H1 (cell line): ENCODE results near the gene STAM. TPM values are rescaled to one million over a fixed set of nuclear protein-coding genes. Genes with fewer than 3 reads are reported as not detected.

Experiments
- CTCF ChIA-PET: fragments of 300-600 bp; sonication (Branson Sonifier 250); formaldehyde crosslinking; loops from one replicate; lab custom pipeline; 2021; ENCODE audit not compliant: partially characterized antibody; lab: Charles Lee
- POLR2A ChIA-PET: fragments of 300-600 bp; sonication (Branson Sonifier 250); formaldehyde crosslinking; loops from one replicate; lab custom pipeline; 2021; ENCODE audit warnings: inconsistent platforms; ENCODE audit not compliant: partially characterized antibody; lab: Charles Lee
- DNase-seq, 2 experiments: peaks; one replicate each; pipeline versions ENCODE4 v3.0.0 to v3.0.0-alpha.2; 2010 to 2022; ENCODE audit warnings: low spot score in 2 of 2, low read depth in 1 of 2, mixed read lengths in 1 of 2
- FAIRE-seq: peaks from 2 replicates; lab custom pipeline; 2011; peaks lifted over from hg19 to GRCh38; lab: Jason Lieb, UNC
- H2AFZ ChIP-seq: 2 replicates; pipeline ENCODE4 v1.8.1; 2012; ENCODE audit warnings: low read length, inconsistent platforms
- H2AK5ac ChIP-seq: 2 replicates; pipeline ENCODE4 v1.6.1; 2013; ENCODE audit warnings: low read depth, low read length
- H2BK120ac ChIP-seq: replicated peaks from 2 replicates; pipeline ENCODE3; 2013; ENCODE audit warnings: low read depth, low read length, inconsistent platforms
- H2BK12ac ChIP-seq: 2 replicates; pipeline ENCODE4 v1.6.1; 2013; ENCODE audit warnings: low read depth, low read length
- H2BK15ac ChIP-seq: 2 replicates; pipeline ENCODE4 v1.6.1; 2013; ENCODE audit warnings: low read length
- H2BK20ac ChIP-seq: 2 replicates; pipeline ENCODE4 v1.6.1; 2013; ENCODE audit warnings: low read length
- H2BK5ac ChIP-seq: 2 replicates; pipeline ENCODE4 v1.6.1; 2013; ENCODE audit warnings: low read depth, low read length
- H3K14ac ChIP-seq: 2 replicates; pipeline ENCODE4 v1.6.1; 2013; ENCODE audit warnings: inconsistent platforms; ENCODE audit not compliant: insufficient read length
- H3K18ac ChIP-seq: 2 replicates; pipeline ENCODE4 v1.6.1; 2013; ENCODE audit warnings: low read length; ENCODE audit errors: extremely low read depth
- H3K23ac ChIP-seq: 2 replicates; pipeline ENCODE4 v1.6.1; 2013; ENCODE audit warnings: inconsistent platforms; ENCODE audit not compliant: insufficient read length
- H3K23me2 ChIP-seq: 2 replicates; pipeline ENCODE4 v1.6.1; 2013; ENCODE audit warnings: low read depth, low read length
- H3K27ac ChIP-seq: 2 replicates; pipeline ENCODE4 v1.6.1; 2011; ENCODE audit warnings: low read depth, low read length, inconsistent platforms
- H3K27me3 ChIP-seq, 4 experiments: replicated peaks in 1 of 4; 1 replicate in 1 of 4; 2 replicates in 3 of 4; pipeline versions ENCODE4 v1.6.1 to v1.8.1; 2011 to 2013; ENCODE audit warnings: low read length in 3 of 4, mild to moderate bottlenecking in 3 of 4, inconsistent platforms in 2 of 4, mixed read lengths in 2 of 4, moderate library complexity in 1 of 4; ENCODE audit not compliant: control insufficient read depth in 3 of 4, insufficient read depth in 3 of 4; ENCODE audit errors: extremely low read depth in 1 of 4
- H3K36me3 ChIP-seq, 4 experiments: 2 replicates each; pipeline versions ENCODE4 v1.6.1 to v1.8.1; 2011 to 2013; ENCODE audit warnings: mild to moderate bottlenecking in 4 of 4, low read length in 3 of 4, moderate library complexity in 2 of 4, control low read depth in 1 of 4, inconsistent platforms in 1 of 4; ENCODE audit not compliant: insufficient read depth in 4 of 4, control insufficient read depth in 2 of 4
- H3K4ac ChIP-seq: replicated peaks from 2 replicates; pipeline ENCODE3; 2013; ENCODE audit warnings: low read length, low read depth, mixed read lengths, inconsistent platforms; ENCODE audit not compliant: insufficient read length
- H3K4me1 ChIP-seq, 4 experiments: replicated peaks in 1 of 4; 1 replicate in 1 of 4; 2 replicates in 3 of 4; pipeline versions ENCODE4 v1.6.1 to v1.8.1; 2011 to 2013; ENCODE audit warnings: low read length in 3 of 4, inconsistent platforms in 2 of 4, mixed read lengths in 1 of 4; ENCODE audit not compliant: insufficient read depth in 4 of 4, control insufficient read depth in 3 of 4
- H3K4me2 ChIP-seq, 2 experiments: 2 replicates each; pipeline versions ENCODE4 v1.6.1 to v1.8.1; 2011 to 2013; ENCODE audit warnings: low read depth in 2 of 2, low read length in 2 of 2, control low read depth in 1 of 2, inconsistent platforms in 1 of 2, mild to moderate bottlenecking in 1 of 2; ENCODE audit not compliant: insufficient read depth in 1 of 2
- H3K4me3 ChIP-seq, 4 experiments: fragments of 200-600, 300-600 bp in 1 of 4; sonication (generic), shearing (Covaris generic), sonication (Bioruptor Twin) in 1 of 4; 2 replicates each; pipeline versions ENCODE4 v1.5.1 to v1.8.1; 2011 to 2016; ENCODE audit warnings: low read length in 4 of 4, low read depth in 3 of 4, control low read depth in 2 of 4, inconsistent platforms in 2 of 4, mild to moderate bottlenecking in 2 of 4, mixed read lengths in 1 of 4, moderate library complexity in 1 of 4; ENCODE audit not compliant: insufficient read depth in 2 of 4; ENCODE audit errors: extremely low read depth in 1 of 4
- H3K56ac ChIP-seq: replicated peaks from 2 replicates; pipeline ENCODE3; 2013; ENCODE audit warnings: low read depth, mild to moderate bottlenecking, mixed read lengths, low read length, inconsistent platforms; ENCODE audit not compliant: insufficient read length
- H3K79me1 ChIP-seq: 2 replicates; pipeline ENCODE4 v1.6.1; 2013; ENCODE audit warnings: low read depth, low read length, control low read depth
- H3K79me2 ChIP-seq, 2 experiments: 2 replicates each; pipeline versions ENCODE4 v1.6.1 to v1.8.1; 2012 to 2013; ENCODE audit warnings: low read length in 2 of 2, mild to moderate bottlenecking in 2 of 2, inconsistent platforms in 1 of 2; ENCODE audit not compliant: insufficient read depth in 2 of 2, control insufficient read depth in 1 of 2
- H3K9ac ChIP-seq, 4 experiments: replicated peaks in 1 of 4; 1 replicate in 1 of 4; 2 replicates in 3 of 4; pipeline versions ENCODE4 v1.6.1 to v1.8.1; 2011 to 2013; ENCODE audit warnings: low read depth in 3 of 4, low read length in 3 of 4, control low read depth in 2 of 4, mild to moderate bottlenecking in 2 of 4, moderate library complexity in 2 of 4, inconsistent platforms in 1 of 4; ENCODE audit errors: extremely low read depth in 1 of 4
- H3K9me3 ChIP-seq, 2 experiments: 2 replicates each; pipeline versions ENCODE4 v1.6.1 to v1.8.1; 2012 to 2013; ENCODE audit warnings: mild to moderate bottlenecking in 2 of 2, moderate library complexity in 2 of 2, control low read depth in 1 of 2, inconsistent platforms in 1 of 2, low read depth in 1 of 2, low read length in 1 of 2, mixed read lengths in 1 of 2; ENCODE audit not compliant: insufficient read depth in 2 of 2
- H4K20me1 ChIP-seq, 2 experiments: replicated peaks in 1 of 2; 2 replicates each; pipeline versions ENCODE3 to v1.8.1; 2011 to 2013; ENCODE audit warnings: inconsistent platforms in 2 of 2, low read length in 2 of 2, mild to moderate bottlenecking in 1 of 2; ENCODE audit not compliant: insufficient read depth in 2 of 2, control insufficient read depth in 1 of 2
- H4K5ac ChIP-seq: 2 replicates; pipeline ENCODE4 v1.6.1; 2013; ENCODE audit warnings: low read length, low read depth, mixed read lengths, inconsistent platforms; ENCODE audit not compliant: insufficient read length
- H4K8ac ChIP-seq: 2 replicates; pipeline ENCODE4 v1.8.0; 2013; ENCODE audit warnings: mild to moderate bottlenecking, moderate library complexity, low read length, inconsistent platforms; ENCODE audit not compliant: insufficient read depth; ENCODE audit errors: extremely low read depth
- H4K91ac ChIP-seq: replicated peaks from 2 replicates; pipeline ENCODE3; 2013; ENCODE audit warnings: low read length, mixed read lengths, inconsistent platforms; ENCODE audit not compliant: insufficient read length
- BRCA1 ChIP-seq: IDR thresholded peaks from 2 replicates; pipeline ENCODE4 v1.6.1; 2012; ENCODE audit warnings: low read depth, low read length, improper control_type of control experiment
- CBX8 ChIP-seq: fragments of 300-800, 300-1000 bp; sonication (generic); IDR thresholded peaks from 2 replicates; pipeline ENCODE4 v1.7.1; 2016; ENCODE audit warnings: low read depth, low read length, borderline replicate concordance
- CTBP2 ChIP-seq: IDR thresholded peaks from 2 replicates; pipeline ENCODE4 v1.7.0; 2011; ENCODE audit warnings: borderline replicate concordance, mild to moderate bottlenecking, moderate library complexity, mixed read lengths, low read length; ENCODE audit not compliant: insufficient read depth, insufficient read length
- FOSL1 ChIP-seq: IDR thresholded peaks from 2 replicates; pipeline ENCODE4 v1.6.1; 2011; ENCODE audit warnings: mild to moderate bottlenecking, low read depth, low read length, moderate library complexity; ENCODE audit not compliant: insufficient read depth
- RNF2 ChIP-seq: fragments of 200-900, 300-1000 bp; sonication (generic); IDR thresholded peaks from 2 replicates; pipeline ENCODE4 v1.7.1; 2016; ENCODE audit warnings: borderline replicate concordance, low read depth, mild to moderate bottlenecking, antibody characterized with exemption, low read length; ENCODE audit not compliant: poor library complexity, severe bottlenecking; ENCODE audit errors: missing control alignments
- TBP ChIP-seq: IDR thresholded peaks from 2 replicates; pipeline ENCODE4 v1.6.1; 2011; ENCODE audit warnings: low read depth, low read length, improper control_type of control experiment
- ZNF274 ChIP-seq: IDR thresholded peaks from 2 replicates; pipeline ENCODE4 v1.7.0; 2012; ENCODE audit warnings: low read length, borderline replicate concordance; ENCODE audit errors: extremely low read depth
- WGBS, 2 experiments: shearing (Covaris generic) in 1 of 2; methylation state at CpG; one replicate each; pipeline versions ENCODE4 v1.1.6 to v1.1.7; 2013 to 2015; ENCODE audit warnings: low lambda C conversion rate in 2 of 2, mixed read lengths in 2 of 2, inconsistent platforms in 1 of 2, low coverage in 1 of 2, missing lambda C conversion rate in 1 of 2; ENCODE audit not compliant: insufficient replicate concordance in 2 of 2, insufficient coverage in 1 of 2, insufficient read length in 1 of 2; ENCODE audit errors: extremely low coverage in 1 of 2, missing lambda C conversion rate in 1 of 2; 5-methylcytosine and 5-hydroxymethylcytosine counted together
- polyA plus RNA-seq, 7 experiments: library from polyadenylated mRNA; depleted of rRNA in 3 of 7; stranded (reverse) in 5 of 7; unstranded in 2 of 7; fragments of >200 nt in 5 of 7; fragments of 200-250 nt in 2 of 7; gene quantifications; 1 replicate in 5 of 7; 2 replicates in 1 of 7; 4 replicates in 1 of 7; pipeline versions ENCODE4 v1.2.1 to v1.2.3, GENCODE V29; 2011 to 2013; ENCODE audit warnings: missing spikeins in 2 of 7, mixed read lengths in 2 of 7
- total RNA-seq: library from RNA; stranded (reverse); fragmentation: NEBNext Ultra II Directional; extraction: Animal tissue kit (Norgen Biotek cat#: 25700); gene quantifications from 2 replicates; pipeline ENCODE4 v1.2.1, GENCODE V29; 2021
- TF ChIP-seq, protein P1 (sequence below), 3 experiments: IDR thresholded peaks; 1 replicate in 2 of 3; 2 replicates in 1 of 3; pipeline versions ENCODE4 v1.5.1 to v1.6.1; 2011; ENCODE audit warnings: low read length in 3 of 3, mild to moderate bottlenecking in 3 of 3, inconsistent platforms in 2 of 3, low read depth in 1 of 3, moderate library complexity in 1 of 3; ENCODE audit not compliant: insufficient read depth in 1 of 3; ENCODE audit errors: control extremely low read depth in 1 of 3
- TF ChIP-seq, protein P2 (sequence below): IDR thresholded peaks from 2 replicates; pipeline ENCODE4 v1.6.1; 2012; ENCODE audit warnings: inconsistent platforms

STAM gene
- total and polyA plus RNA-seq, 2 of the 8 experiments (the other 6 are each of a cell fraction or from before 2014, with no cell fraction given): 22.0 to 27.8 TPM

DNA sequence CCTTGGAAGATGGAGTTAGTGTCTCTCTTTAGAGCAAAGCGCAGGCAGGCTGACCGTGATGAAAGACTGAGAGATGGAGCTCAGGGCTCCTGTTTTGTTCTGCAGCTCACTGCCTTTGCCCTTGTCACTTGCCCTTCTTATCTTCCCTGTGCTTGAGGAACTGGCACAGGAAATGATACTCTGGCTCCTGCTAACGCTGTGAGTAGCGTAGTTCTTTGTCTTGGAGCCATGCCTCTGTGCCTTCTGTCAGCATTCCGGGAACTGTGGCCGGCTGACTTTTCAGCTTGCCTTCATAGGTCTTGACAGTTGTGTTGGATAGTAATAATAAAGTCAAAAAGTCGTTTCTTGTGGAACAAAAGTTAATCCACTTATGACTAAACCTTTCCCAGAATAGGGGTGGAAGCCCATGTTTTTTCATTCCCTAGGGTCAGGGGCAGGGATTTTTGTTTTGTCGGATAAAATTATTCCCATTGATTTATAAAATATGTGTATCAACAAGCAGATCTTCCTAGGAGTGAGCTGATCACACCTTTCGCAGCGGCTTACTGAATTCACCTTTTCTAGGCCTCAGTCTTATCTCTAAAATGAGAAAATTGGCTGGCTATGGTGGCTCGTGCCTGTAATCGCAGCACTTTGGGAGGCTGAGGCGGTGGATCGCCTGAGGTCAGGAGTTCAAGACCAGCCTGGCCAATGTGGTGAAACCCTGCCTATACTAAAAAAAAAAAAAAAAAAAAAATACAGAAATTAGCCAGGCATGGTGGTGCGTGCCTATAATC is 91.4 kb downstream of the STAM start:
- no peak overlapping the region for H4K91ac ChIP-seq
- H3K9me3 ChIP-seq: no peaks in the 10 kb centered on the region
- H3K27me3 ChIP-seq: no peaks in the 10 kb centered on the region
- H2BK15ac ChIP-seq: 0 out of 2 replicates have a peak overlapping the region, but pooled peaks have one; percentile 50
- H4K5ac ChIP-seq: no peak overlapping the region
- CTCF ChIA-PET: interaction anchor here (0.6 to 1.4 kb wide), 11 partner anchors 9 to 481 kb away, joined by 3 to 6 read pairs (median 3); no protein-coding TSS in a partner anchor
- H3K79me1 ChIP-seq: no peaks in the 10 kb centered on the region
- H3K14ac ChIP-seq: no peak overlapping the region
- H2BK20ac ChIP-seq: no peak overlapping the region
- no peaks in the 10 kb centered on the region for H3K36me3 ChIP-seq
- H2BK120ac ChIP-seq: no peak overlapping the region
- no peaks in the 10 kb centered on the region for H3K79me2 ChIP-seq
- 89% methylated on average over 14 of the region's 15 CpGs; no CpG with 5 or more reads in 1 of the 2 experiments for WGBS, 2 experiments
- no peak overlapping the region for H4K8ac ChIP-seq
- no peak overlapping the region for H3K27ac ChIP-seq
- no peak overlapping the region for H3K56ac ChIP-seq
- H3K23me2 ChIP-seq: no peaks in the 10 kb centered on the region
- H3K4ac ChIP-seq: no peak overlapping the region
- H4K20me1 ChIP-seq: no peaks in the 10 kb centered on the region
- no peak overlapping the region for H2AFZ ChIP-seq
- DNase-seq (no peak), FAIRE-seq (no peak)
- H3K4me3 ChIP-seq: no peak overlapping the region
- no peak overlapping the region for H2BK5ac ChIP-seq
- no peak overlapping the region for H3K23ac ChIP-seq
- H3K4me2 ChIP-seq: no peak overlapping the region
- no peak overlapping the region for H2BK12ac ChIP-seq
- POLR2A ChIA-PET: no interaction called here
- no peak overlapping the region for H2AK5ac ChIP-seq
- H3K9ac ChIP-seq: no peak overlapping the region
- no peaks in the 10 kb centered on the region for H3K4me1 ChIP-seq
- H3K18ac ChIP-seq: no peak overlapping the region
- TF ChIP-seq, protein P1, sequence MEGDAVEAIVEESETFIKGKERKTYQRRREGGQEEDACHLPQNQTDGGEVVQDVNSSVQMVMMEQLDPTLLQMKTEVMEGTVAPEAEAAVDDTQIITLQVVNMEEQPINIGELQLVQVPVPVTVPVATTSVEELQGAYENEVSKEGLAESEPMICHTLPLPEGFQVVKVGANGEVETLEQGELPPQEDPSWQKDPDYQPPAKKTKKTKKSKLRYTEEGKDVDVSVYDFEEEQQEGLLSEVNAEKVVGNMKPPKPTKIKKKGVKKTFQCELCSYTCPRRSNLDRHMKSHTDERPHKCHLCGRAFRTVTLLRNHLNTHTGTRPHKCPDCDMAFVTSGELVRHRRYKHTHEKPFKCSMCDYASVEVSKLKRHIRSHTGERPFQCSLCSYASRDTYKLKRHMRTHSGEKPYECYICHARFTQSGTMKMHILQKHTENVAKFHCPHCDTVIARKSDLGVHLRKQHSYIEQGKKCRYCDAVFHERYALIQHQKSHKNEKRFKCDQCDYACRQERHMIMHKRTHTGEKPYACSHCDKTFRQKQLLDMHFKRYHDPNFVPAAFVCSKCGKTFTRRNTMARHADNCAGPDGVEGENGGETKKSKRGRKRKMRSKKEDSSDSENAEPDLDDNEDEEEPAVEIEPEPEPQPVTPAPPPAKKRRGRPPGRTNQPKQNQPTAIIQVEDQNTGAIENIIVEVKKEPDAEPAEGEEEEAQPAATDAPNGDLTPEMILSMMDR (IDR thresholded peaks at IDR 0.05; ENCODE audit: control extremely low read depth in 1 of 3, insufficient read depth in 1 of 3, low read depth in 1 of 3, low read length in 3 of 3): no peak
- no peak for TF ChIP-seq BRCA1
- no peak for TF ChIP-seq RNF2
- TF ChIP-seq TBP: no peak
- no peak for TF ChIP-seq CBX8
- TF ChIP-seq, protein P2, sequence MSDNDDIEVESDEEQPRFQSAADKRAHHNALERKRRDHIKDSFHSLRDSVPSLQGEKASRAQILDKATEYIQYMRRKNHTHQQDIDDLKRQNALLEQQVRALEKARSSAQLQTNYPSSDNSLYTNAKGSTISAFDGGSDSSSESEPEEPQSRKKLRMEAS: no peak
- no peak for TF ChIP-seq FOSL1
- TF ChIP-seq ZNF274: no peak
- TF ChIP-seq CTBP2: no peak
